ENCODE data around the gene GPX2.

DNA sequence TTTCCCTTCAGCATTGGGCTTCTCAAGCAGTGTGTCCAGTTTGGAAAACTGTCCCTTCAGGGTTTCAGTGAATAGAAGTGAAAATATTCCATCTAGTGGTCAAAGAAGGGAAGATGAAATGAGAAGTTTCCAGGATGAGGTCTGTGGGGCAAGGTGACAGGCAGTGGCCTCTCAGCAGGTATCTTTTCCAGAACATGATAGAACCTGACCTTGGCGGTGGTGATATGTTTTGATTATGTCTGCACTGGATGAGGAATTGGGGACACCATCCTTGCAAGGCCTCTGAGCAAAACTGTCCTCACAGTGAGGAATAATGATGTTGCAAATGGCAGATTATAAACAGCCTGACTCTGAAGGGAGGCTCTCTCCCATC, 4.7 kb downstream of the GPX2 start:
- TF ChIP-seq REST (tag by site-specific recombination; IDR thresholded peaks at IDR 0.05), result no peak
- TF ChIP-seq CTCF (tag by site-specific recombination; IDR thresholded peaks at IDR 0.05), result no peak
- no peak for TF ChIP-seq ZNF785 (tag by site-specific recombination; IDR thresholded peaks at IDR 0.05)
- no peak for TF ChIP-seq ZNF248 (tag by site-specific recombination; IDR thresholded peaks at IDR 0.05)
- TF ChIP-seq ZBTB8A (tag by site-specific recombination; IDR thresholded peaks at IDR 0.05), result no peak
- no peak for TF ChIP-seq ZBTB17 (tag by site-specific recombination; IDR thresholded peaks at IDR 0.05)
- no peak for TF ChIP-seq ZSCAN30 (tag by site-specific recombination; IDR thresholded peaks at IDR 0.05)
- no peak for TF ChIP-seq ZNF350 (tag by site-specific recombination; IDR thresholded peaks at IDR 0.05)

Measured in HEK293 (cell line).